HG03025 (cell line): ENCODE results near the gene NRG2.
A peak's percentile ranks its signal among the peaks of the same experiment; 100 is the strongest.

Source experiments
- ATAC-seq: cut with Tn5 transposase; IDR thresholded peaks from one replicate; pipeline ENCODE4 v1.9.1; 2021; ENCODE audit warnings: mild to moderate bottlenecking, moderate library complexity; ENCODE audit not compliant: unreplicated experiment, low FRiP score

NRG2 gene

DNA sequence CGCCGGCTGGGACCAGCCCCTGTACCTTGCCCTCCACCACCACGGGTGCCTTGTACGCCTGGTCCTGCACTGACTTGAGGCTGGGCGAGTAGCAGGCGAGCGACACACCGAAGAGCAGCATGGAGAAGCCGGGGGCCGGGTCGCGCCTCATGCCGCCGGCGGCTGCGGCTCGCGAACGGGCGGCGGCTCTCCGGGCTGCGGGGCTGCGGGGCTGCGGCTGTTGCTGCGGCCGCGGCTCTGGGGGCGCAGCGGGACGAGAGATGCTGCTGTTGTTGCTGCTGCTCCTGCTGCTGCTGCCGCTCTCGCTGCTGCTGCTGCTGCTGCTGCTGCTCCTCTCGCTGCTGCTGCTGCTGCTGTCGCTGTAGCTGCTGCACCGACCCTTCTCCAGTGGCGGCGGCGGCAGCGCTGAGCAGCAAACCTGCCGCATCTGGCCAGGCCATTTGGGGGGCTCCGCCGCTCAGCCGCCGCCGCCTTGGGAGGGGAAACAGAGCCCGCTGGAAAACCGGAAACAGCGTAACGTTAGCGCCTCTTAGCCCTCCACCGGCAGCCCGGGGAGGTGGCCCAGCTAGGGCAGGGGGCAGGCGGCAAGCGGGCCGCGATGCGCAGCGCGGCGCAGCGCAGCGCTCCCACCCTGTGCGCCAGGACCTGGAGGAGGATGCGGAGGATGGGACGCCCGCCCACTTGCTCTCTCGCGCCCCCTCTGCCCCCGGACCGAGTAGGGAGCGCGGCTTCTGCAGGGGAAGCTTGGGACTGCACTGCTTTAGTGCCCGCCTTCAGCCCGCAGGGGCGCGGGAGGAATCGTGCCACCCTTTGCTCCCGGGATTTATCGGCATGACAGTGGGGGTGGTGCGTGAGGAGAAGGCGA is at the start of gene NRG2:
TSS of gene NRG2 (minus strand) at position 657 of the 865 bp plus-strand sequence.
- peak; percentile 66 for ATAC-seq

DNA sequence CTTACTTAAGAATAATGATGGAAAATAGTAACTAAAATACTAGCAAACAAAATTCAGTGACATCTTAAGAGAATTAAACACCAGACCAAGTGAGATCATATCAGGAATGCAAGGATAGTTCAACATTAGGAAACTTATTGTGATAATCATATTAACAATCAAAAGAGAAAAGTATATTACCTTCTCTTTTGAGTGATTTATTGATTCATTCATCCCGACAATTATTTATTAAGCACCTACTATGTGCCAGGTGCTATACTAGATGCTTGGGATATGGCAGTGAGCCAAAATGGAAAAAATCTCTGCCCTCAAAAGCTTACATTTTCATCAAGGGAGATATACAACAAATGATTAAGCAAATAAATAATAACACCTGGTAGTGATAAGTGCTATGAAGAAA is 47.2 kb upstream of the NRG2 start:
- no peak for ATAC-seq

DNA sequence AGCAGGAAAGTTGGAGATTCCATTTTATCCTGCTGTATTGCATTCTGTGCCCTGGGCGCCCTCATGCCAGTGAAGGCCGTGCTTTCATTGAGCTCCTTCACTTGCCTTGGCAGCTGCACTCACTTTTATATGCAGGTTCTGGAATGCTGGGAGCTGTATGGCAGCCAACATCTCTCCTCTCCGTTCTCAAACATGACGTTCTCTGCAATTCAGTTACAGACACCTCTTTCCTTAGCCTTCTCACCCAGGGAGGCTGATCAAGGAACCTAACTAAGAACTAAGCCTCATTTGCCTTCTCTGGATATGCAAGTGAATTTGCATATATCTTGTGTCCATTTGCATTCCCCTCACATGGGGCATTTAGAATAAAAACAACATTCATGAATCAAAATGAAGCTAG is 41.4 kb upstream of the NRG2 start:
- no peak for ATAC-seq

DNA sequence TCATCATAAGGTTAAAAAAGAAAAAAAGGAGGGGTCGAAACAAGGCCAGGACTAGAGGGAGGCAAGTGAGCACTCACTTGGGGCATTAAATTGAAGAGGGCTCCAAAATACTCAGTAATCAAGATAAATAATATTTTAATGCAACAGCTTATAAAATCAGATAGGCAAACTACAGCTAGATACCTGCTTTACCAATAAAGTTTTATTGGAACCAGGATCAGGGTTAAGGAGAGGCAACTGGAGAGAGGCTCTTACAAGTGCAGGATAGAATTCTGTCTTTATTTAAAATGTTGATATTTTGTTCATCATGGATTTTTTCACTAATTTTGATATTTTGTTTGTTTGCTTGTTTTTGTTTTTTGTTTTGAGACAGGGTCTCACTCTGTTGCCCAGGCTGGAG is 40.6 kb upstream of the NRG2 start:
- no peak for ATAC-seq

DNA sequence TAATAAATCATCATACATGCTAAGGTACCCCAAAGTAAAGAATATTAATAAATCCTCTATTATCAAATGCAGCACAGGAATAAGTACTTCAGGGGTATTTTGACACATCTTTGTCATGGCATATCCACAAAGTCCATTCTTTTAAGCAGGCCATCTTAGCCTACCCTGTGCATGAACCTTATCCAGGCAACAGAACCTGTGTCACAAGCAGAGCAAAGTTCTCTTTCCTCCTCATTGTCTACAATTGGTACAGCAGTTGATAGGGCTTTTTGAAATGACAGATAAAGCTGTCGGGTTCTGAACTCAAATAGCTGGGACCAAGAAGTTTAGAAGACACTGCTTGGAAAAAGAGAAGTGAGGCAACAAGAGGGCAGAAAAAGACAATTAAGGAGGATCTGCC is 40.0 kb upstream of the NRG2 start:
- ATAC-seq: no peak

DNA sequence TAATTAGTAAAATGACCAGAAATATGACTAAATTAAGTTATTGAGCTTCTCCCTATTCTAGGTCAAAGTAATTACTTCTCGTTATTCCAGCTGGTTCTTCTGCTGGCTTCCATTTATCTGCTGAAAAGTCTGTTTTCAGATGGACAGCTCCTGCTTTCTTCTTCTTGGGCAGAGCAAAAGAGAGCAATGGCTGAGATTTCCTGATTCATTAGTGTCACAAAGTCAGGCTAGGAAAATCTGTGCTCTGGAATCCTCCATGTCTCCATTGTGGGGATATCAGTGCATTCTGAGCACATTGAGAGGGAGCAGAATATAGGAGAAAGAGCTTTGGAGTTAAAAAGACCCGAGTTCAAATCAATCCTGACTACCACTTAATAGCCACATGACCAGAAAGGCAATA is 33.7 kb upstream of the NRG2 start:
- ATAC-seq: no peak

DNA sequence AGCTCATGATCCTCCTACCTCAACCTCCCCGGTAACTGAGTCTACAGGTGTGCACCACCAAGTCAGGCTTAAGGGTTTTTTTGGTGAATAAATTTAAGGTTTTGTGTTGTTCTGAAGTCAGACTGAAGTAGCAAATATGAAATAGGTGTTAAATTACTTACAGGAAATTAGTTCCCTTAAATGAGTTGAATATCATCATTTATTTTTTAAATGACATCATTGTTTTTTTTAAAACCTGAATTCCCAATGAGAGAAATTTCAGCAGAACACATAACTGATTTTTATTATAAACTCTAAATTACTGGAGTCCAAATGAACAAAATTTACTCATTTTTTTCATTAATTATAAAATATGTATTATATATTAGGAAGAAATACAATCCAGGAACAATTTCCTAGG is 33.0 kb upstream of the NRG2 start:
- ATAC-seq: no peak

DNA sequence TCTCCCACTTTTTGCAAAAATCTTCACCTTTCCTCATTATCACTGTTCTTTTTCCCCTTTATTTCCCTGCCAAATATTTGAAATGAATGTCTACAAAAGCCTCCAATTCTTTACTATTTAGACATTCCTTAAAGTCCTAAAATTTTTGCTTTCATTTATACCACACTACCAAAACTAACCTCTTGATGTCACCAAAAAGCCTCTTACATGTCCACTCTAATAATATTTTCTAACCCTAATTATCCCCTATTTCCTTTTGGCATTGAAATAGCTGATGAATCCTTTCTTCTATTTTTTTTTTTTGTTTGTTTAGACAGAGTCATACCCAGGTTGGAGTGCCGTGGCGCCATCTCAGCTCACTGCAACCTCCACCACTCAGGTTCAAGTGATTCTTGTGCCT is 32.3 kb upstream of the NRG2 start:
- ATAC-seq: no peak

DNA sequence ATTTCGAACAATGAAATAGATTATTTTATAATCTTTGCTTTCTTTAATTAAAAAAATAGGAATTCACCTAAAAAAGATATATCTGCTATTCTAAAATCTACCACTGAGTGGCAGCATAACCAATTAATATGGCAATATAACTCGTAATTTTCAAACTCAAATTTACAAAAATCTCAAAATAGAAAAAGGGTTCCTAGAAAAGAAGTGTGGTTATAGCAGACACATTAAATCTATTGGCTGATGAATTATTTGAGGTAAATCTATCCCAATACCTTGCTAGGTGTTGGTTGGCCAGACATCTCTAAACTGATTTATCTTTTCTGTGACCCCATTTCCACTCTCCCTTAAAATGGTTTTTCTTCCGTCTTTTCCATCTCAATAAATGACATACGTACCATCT is 30.2 kb upstream of the NRG2 start:
- ATAC-seq: no peak

DNA sequence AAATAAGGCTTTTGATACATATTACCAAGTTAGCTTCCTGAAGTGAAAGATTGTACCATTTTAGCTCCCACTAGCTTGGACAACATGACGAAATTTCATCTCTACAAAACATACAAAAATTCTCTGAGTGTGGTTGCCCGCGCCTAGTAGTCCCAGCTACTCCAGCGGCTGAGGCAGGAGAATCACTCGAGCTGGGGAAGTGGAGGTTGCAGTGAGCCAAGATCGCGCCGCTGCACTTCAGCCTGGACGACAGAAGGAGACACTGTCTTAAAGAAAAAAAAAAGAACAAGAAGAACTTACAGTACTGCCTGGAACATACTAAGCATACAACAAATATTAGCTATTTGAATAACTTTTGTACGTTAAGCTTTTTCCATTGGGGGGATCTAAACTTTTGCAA is 29.7 kb upstream of the NRG2 start:
- no peak for ATAC-seq

DNA sequence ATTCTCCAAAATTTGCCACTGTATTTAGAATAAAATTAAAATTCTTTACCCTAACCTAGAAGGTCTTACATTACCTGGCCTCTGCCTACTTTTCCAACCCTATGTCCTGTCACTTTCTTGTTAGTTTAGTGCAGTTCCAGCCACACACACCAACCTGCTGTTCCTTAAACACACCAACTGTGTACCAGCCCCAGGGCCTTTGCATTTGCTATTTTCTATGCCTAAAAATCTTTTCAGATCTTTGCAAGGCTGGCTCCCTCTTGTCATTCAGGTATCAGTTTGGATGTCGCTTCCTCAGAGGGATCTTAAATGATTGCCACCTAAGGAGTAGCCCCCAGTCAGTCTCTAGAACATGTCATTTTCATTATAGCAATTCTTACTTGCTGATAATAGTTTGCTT is 17.7 kb upstream of the NRG2 start:
- ATAC-seq: no peak

DNA sequence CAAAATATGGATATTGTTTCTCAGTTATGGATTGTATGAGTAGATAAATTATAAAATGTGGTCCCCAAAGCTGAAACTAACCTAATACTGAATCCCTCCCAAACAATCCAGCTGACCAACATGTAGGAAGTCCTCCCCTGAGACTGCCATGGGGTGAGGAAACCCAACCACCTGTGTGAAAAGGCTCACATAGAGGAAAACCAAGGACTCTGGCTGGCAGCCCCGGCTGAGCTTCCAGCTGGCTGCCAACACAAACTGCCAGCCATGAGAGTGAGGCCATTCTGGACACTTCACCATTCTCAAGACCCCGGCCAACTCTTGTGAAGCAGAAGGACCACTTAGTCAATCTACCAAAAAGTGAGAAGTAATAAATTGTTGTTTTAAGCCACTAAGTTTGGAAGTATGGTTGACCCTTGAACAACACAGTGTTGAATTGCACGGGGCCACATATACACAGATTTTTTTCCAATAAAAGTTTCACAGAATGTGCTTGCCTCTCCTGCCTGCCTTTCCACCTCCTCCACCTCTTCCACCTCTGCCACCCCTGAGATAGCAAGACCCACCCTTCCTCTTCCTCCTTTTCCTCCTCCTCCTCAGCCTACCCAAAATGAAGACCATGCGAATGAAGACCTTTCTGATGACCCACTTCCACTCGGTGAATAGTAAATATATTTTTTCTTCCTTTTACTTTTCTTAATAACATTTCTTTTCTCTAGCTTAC is 15.3 kb upstream of the NRG2 start:
- ATAC-seq: no peak

DNA sequence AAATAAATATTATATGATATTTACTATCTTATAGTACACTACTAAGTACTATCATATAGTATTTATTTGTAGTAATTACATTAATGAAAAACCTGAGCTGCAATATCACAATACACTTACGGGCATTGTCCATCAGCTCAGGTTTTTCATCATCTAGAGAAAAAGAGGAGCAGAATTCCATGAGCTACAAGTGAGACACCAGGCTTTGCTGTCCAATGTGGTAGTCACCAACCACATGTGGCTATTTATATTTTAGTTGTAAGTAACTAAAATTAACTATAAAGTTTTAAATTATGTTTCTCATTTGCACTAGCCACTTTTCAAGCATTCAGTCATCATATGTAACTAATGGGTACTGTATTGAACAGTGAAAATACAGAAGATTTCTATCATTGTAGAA is 13.8 kb upstream of the NRG2 start:
- ATAC-seq: no peak

DNA sequence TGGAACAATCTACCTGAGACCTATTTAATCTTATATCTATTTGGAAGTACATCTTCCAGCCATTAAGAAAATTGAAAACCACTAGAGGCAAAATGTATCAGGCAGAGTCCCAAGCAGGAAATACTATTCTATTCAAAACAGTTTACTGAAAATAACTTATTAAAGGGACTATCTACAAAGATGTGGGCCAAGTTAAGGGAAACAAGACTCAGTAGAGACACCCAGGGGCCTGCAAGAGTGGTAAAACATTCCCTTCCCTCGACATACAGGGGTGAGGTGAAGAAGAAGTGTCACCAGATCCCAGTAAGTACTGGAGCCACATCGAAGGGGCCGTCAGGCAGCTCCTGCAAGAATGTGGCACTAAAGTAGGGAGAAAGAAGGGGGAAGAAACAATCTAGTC is 12.1 kb upstream of the NRG2 start:
- no peak for ATAC-seq

DNA sequence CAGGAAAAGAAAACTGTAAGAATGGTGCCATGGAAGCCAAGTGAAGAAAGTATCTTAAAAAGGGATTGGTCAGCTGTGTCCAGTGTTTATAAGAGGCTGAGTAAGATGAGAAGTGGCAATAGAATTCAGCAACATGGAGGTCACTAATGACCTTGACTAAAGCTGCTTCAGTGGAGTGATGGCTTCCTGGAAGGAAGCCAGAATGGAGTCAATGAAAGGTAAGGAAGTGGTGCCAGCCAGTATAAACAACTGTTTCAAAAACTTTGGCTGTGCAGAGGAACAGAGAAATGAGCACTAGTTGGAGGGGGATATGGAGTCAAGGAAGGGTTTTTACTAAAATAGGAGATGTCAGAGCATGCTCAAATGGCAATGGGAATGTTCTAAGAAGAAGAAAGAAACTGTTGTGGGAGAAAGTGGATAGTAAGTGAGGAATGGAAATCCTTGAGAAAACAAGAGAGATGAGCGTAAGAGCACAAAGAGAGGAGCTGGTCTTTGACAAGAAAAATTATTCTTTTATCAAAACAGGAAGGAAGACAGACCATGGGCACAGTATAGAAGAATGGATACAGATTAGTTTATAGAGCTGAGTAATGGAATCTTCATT is 11.1 kb upstream of the NRG2 start:
- ATAC-seq: no peak

DNA sequence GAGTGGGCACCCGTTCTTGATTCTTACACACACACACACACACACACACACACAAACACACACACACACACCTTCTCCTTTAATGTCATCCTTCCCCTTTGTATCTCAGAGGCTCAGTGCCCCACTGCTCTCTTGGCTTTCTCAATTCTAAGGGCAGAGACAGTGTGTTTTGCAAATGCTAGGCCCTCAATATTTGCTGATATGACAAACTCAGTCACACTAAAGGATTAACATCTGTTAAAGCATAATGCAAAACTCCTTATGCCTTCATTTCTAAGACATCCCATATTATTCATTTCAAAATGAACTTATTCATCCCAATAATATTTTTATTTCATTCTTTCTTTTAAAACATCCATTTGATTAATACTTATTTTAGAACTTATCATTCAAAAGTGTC is 8.9 kb upstream of the NRG2 start:
- no peak for ATAC-seq

DNA sequence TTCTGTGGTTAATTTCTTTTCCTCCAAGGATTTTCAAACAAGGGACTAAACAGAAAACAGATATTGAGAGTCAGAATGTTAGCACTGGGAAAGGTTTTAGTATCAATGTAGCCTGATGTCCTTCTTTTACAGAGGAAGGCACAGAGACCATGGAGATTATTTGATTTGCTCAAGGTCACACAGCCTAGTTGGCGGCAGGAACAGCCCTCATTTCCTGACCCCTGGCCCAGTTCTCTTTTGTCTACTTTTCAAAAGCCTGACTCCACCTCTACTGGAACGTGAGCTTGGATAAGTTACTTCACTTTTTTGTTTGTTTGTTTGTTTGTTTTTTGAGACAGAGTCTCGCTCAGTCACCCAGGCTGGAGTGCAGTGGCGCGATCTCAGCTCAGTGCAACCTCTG is 6.6 kb upstream of the NRG2 start:
- no peak for ATAC-seq

DNA sequence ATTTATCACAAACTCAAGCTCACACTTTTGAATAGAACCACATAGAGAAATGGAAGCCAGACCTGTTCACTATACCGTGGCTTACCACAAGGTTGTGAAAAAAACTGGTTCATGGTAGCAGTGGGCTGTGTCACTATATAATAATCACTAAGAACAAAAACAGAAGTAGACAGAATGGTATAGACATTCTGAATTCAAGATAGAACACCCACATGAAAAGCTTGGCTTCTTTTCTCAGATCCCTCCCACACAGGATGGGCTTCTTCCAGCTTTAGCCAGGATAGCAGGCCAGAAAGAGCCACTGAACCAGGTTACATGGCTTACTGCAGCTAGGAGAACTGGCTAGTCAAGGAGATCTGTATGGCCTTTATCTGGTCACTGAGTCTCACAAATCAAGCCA is 6.1 kb upstream of the NRG2 start:
- no peak for ATAC-seq

DNA sequence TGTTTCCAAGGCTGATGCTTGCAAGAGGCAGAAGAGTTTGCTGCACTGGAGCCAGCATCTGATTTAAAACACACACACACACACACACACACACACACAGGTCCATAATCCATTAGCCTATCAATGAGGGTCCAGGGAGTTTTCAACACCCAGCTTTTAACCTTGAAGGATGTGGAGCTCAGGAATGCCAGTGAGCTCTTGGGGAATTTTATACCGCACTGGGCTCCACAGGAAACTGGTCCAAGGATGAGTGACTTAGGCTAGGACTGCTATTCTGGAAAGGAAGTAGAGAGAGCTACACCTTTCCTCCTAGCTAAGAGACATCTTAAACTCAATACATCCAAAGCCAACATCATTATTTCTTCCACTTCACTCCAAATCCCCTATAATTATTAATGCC is 942 bp upstream of the NRG2 start:
- no peak for ATAC-seq

DNA sequence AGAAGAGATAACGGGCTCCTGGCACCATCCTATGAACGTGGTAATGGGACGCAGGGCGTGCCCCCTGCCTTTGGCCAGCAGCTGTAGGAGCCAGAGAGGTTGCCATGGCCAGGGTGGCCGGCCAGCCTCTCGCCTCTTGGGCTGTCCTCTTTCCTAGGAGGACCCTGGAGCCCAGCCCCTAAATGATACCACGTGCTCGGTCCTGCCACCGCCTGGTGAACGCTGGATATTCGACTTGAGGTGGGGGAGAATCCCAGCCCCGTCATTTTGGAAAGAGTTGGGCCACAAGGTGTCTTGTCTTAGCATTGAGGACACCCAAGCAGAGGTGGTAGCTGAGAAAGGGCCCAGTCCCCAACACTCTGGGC is 391 bp upstream of the NRG2 start:
- peak; percentile 2 for ATAC-seq

DNA sequence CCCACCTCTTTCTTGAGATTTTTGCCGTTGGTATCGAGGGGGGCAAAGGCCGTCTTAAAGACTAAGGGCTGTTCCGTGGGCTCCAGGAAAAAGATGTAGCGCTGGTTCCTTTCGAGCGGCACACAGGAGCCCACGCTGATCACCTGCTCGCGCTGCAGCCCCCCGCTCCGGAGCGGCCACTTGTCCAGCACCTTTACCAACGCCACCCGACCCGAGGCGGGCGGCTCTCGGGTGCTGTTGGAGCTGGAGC is 781 bp downstream of the NRG2 start:
- ATAC-seq: no peak
